CD4-positive, alpha-beta T cell treated with Interleukin-1 beta for 1 hour (primary cell): Measurements from ENCODE around the gene ARFGAP3.
"Not testable (repeated sequence)": the region's sequence is repeated elsewhere in the genome, so short reads cannot be mapped to it uniquely, and the experiment has no call there.

Experiments used
- DNase-seq, 2 donors: peaks; one replicate each; pipeline ENCODE4 v3.0.0-alpha.2; 2020 to 2022

Gene ARFGAP3

DNA sequence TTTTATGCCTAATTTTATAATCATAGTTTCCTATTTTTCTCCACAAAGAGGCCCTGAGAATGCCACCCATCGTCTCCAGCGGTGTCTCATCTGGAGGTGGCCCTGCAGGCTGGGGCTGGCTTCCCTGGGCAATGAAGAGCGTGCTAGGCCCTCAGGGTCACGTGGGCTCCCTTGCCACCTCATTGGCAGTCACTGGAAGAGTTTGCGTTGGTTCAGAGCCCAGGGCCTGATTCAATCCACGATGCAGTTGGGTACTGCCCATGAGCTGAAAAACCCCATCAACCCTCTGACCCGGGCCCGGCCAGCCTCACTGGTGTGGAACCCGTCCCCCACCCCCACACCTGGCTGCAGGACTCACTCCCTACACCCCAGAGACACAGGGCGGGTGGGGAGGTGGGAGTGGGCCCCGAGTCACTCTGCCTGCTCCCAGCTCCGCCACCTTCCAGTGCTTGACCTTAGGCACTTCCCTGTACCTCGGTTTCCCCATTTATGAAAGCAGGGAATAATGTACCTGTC, 93.0 kb downstream of the ARFGAP3 start:
- no peak for DNase-seq

DNA sequence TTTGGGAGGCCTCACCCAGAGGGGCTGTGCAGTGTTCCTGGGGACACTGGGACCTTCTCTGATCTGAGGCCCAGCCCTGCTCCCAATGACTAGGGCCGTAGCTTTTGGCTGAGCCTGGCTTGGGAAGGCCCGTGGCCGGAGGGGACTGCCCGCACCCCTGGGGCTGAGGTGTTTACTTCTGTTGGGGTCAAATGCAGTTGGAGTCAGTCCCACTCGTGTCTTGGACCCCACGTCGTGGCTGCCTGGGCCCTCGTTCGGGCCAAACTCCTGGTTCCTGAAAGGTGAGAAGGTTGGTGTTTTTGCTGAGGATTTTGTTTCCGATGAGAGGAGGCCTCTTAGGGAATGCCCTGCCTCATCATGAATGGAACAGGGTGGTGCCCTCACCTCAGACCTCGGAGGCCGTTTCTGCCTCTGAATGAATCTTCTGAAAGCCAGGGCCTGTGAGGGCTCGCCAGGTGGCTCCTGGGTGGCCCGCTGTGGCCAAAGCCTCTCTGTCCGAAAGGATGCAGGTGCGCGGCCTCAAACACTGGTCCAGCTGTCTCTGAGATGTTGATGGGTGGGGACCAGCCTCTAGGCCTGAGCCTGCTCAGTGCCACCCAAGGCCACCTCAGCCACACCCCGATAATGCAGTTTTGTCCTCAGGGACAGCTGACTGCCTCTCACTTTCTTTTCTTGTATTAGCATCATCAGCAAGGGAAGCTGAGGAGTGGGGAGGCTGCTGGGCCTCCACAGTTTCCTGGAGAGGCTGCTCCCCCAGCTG, 96.1 kb downstream of the ARFGAP3 start:
- DNase-seq, result no peak

DNA sequence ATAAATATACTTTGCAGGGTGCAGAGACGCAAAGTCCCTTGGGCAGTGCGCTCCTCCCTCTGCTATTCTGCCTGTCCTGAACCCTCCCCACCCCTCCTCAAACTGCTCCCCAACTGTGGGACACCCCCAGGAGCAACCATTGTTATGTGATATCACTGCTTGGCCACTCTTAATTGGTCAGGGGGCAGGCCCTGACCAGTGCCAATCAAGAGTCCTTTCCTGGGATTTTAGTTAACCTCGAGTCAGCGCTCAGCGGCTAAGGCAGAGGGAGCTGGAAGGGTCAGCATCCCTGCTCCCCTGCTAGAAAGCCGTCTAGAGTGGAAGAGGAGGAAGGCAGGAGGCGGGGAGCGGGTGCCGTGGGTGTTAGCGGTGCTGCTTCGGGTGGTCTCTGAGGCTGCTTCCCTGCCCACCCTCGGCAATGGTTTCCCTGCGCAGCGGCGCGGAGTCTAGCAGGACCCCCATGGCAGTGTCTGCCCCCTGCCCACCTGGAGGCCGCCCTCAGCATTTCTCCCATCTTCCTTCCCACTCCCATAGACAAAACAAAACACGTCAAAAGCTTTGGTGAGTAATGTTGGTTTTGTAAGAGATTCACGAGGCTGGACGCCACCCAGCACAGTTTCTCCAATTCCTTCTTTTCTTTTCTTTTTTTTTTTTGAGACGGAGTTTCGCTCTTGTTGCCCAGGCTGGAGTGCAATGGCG, 98.0 kb downstream of the ARFGAP3 start:
- DNase-seq, result no peak

DNA sequence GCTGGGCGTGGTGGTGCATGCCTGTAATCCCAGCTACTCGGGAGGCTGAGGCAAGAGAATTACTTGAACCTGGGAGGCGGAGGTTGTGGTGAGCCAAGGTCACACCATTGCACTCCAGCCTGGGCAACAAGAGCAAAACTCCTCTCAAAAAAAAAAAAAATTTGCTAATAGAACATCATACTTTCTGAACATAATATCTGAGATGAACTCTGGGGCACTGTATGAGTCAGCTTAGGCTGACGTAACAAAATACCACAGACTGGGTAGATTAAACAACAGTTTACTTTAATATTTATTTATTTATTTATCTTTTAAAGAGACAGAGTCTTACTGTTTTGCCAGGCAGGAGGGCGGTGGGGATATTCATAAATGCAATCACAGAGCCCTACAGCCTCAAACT, 101.5 kb downstream of the ARFGAP3 start:
- DNase-seq, result not testable (repeated sequence)

DNA sequence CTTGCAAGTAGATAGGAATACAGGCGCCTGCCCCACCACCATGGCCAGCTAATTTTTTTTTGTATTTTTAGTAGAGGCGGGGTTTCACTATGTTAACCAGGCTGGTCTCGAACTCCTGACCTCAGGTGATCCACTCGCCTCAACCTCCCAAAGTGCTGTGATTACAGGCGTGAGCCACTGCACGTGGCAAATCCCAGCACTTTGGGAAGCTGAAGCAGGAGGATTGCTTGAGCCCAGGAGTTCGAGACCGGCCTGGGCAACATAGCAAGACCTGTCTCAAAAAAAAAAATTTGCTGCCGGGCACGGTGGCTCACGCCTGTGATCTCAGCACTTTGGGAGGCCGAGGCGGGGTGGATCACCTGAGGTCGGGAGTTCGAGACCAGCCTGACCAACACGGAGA, 102.0 kb downstream of the ARFGAP3 start:
- DNase-seq, result not testable (repeated sequence)

DNA sequence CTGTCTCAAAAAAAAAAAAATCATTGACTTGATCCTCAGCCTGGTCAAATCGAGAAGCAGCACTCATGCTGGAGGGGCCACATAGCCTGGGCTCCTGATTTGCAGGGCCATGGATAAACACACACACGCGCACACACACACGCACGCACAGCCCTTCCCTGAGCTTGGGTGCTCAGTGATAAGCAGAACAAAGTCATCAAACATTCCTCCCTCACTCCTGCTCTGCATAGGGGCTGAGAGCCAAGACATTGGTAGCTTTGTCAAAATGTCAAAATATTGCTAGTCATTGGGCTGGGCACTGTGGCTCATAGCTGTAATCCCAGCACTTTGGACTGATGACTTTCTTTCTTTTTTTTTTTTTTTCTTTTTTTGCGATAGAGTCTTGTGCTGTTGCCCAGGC, 102.4 kb downstream of the ARFGAP3 start:
- DNase-seq, result no peak

DNA sequence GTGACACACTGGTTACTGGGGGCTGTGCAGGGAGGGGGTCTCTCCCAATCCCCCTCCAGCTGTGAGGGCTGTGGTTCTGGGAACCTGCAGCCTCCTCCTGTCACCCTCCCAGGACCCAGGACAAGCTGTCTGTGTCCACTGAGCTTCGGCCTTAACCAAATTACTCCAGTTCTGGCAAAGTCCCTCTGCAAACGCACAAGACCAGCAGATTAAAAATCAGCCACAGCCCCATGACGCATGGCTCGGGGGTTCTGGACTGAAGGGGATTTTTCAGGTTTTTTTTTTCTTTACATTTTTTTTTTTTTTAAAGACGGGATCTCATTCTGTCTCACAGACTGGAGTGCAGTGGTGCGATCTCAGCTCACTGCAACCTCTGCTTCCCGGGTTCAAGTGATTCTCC, 104.2 kb downstream of the ARFGAP3 start:
- no peak for DNase-seq

DNA sequence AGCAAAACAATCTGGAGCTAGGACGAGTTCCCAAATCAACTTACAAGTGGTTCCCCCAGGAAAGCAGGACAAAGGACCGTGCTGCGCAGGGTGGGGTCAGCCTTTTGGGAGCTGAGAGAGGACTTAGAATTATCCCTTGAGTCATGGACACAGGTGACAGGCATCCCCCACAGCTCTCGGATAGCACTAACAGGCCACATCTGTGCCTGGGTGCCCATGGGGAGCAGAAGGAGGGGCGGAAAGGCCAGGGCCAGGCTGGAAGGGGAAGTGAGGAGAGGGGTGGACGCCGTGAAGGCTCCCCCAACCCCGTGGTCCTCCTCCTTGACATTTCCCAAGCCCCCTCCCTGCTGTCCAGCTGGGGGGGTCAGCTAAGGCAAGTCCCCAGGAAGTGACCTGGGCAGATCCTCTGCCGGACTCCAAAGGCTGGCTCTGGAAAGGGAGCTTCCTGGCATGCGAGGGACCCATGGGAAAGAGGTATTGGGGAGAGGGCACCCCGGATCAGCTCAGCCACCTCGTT, 104.8 kb downstream of the ARFGAP3 start:
- no peak for DNase-seq

DNA sequence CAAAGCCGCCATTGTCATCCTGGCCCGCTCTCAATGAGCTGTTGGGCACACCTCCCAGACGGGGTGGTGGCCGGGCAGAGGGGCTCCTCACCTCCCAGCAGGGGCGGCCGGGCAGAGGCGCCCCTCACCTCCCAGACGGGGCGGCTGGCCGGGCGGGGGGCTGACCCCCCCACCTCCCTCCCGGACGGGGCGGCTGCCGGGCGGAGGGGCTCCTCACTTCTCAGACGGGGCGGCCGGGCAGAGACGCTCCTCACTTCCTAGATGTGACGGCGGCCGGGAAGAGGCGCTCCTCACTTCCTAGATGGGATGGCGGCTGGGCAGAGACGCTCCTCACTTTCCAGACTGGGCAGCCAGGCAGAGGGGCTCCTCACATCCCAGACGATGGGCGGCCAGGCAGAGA, 106.7 kb downstream of the ARFGAP3 start:
- not testable (repeated sequence) for DNase-seq

DNA sequence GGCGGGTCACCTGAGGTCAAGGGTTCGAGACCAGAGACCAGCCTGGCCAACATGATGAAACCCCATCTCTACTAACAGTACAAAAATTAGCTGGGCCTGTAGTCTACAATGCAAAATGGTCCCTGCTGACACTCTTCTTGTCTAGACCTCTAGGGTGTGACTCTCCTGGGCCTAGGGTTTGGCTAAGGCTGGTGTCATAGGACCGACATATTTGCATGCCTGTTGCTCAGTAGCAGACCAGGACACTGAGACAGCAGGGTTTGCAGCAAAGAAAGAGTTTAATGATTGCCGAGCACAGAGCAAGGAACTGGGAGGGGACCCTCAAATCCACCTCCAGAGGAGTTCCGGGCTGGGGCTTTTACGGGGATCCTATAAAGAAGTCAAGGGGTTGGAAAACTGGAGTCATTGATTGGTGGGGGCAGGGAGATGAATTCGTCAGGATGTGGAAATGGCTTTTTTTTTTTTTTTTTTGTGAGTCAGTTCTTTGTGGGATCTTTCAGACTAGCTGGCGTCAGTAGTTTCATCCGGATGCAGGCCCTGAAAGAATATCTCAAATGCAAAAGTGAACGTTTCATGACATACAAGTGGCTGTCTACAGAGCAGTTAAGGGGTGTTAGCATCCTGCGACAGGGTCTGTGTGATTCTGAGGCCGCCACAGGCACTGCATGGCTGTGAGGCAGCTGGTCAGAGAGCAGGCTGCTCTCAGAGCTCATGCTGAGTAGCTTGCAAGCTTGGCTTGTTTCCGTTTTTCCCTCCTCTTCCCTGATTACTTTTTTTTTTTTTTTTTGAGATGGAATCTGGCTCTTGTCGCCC, 109.2 kb downstream of the ARFGAP3 start:
- no peak for DNase-seq
